Neural progenitor cell (in vitro differentiated cells): ENCODE data around the gene DTNB. TPM values are rescaled to one million over a fixed set of nuclear protein-coding genes. Genes with fewer than 3 reads are reported as not detected.
A peak's percentile ranks its signal among the peaks of the same experiment; 100 is the strongest.

Experiments
- DNase-seq: peaks from one replicate; pipeline ENCODE4 v3.0.0-alpha.2; 2016; ENCODE audit warnings: low spot score
- H2AFZ ChIP-seq: fragments of 200-600 bp; sonication (generic); replicated peaks from 2 replicates; pipeline ENCODE4 v1.6.1; 2016; ENCODE audit warnings: antibody characterized with exemption
- H3F3A ChIP-seq: fragments of 200-600 bp; sonication (generic); 2 replicates; pipeline ENCODE4 v1.6.1; 2016; ENCODE audit warnings: antibody characterized with exemption, low read depth
- H3K27ac ChIP-seq: fragments of 200-600 bp; sonication (generic); 2 replicates; pipeline ENCODE4 v1.5.1; 2016; ENCODE audit warnings: mild to moderate bottlenecking
- H3K27me3 ChIP-seq: fragments of 200-600 bp; sonication (generic); 2 replicates; pipeline ENCODE4 v1.6.1; 2016; ENCODE audit warnings: mild to moderate bottlenecking, moderate library complexity
- H3K36me3 ChIP-seq: fragments of 200-600 bp; sonication (generic); 2 replicates; pipeline ENCODE4 v1.5.1; 2016
- H3K4me1 ChIP-seq: fragments of 200-600 bp; sonication (generic); 2 replicates; pipeline ENCODE4 v1.6.1; 2016; ENCODE audit warnings: mixed run types
- H3K4me2 ChIP-seq: fragments of 200-600 bp; sonication (generic); 2 replicates; pipeline ENCODE4 v1.6.1; 2016
- H3K4me3 ChIP-seq: fragments of 200-600 bp; sonication (generic); 2 replicates; pipeline ENCODE4 v1.5.1; 2016
- H3K79me2 ChIP-seq: fragments of 200-600 bp; sonication (generic); 2 replicates; pipeline ENCODE4 v1.6.1; 2016; ENCODE audit warnings: low read depth
- H3K9ac ChIP-seq: fragments of 200-600 bp; sonication (generic); 2 replicates; pipeline ENCODE4 v1.6.1; 2016
- H3K9me3 ChIP-seq: fragments of 200-600 bp; sonication (generic); 2 replicates; pipeline ENCODE4 v1.5.1; 2016; ENCODE audit warnings: low read depth
- H4K20me1 ChIP-seq: fragments of 200-600 bp; sonication (generic); 2 replicates; pipeline ENCODE4 v1.6.1; 2016; ENCODE audit warnings: low read depth
- H3K27ac Mint-ChIP-seq: 3 replicates; pipeline ENCODE4 v1.8.0; 2021; ENCODE audit warnings: mixed read lengths
- H3K27me3 Mint-ChIP-seq: 2 replicates; pipeline ENCODE4 v1.8.0; 2022; ENCODE audit warnings: low read depth, mild to moderate bottlenecking, inconsistent platforms, moderate library complexity, mixed read lengths; ENCODE audit not compliant: insufficient read depth
- H3K36me3 Mint-ChIP-seq: 3 replicates; pipeline ENCODE4 v1.8.0; 2021; ENCODE audit warnings: mixed read lengths
- H3K4me1 Mint-ChIP-seq: 3 replicates; pipeline ENCODE4 v1.8.0; 2021; ENCODE audit warnings: mixed read lengths
- H3K4me3 Mint-ChIP-seq: 3 replicates; pipeline ENCODE4 v1.8.0; 2021; ENCODE audit warnings: mild to moderate bottlenecking, moderate library complexity, mixed read lengths
- H3K9me3 Mint-ChIP-seq: 3 replicates; pipeline ENCODE4 v1.8.0; 2020; ENCODE audit warnings: mixed read lengths
- CTCF ChIP-seq: fragments of 200-600 bp; sonication (generic); IDR thresholded peaks from 2 replicates; pipeline ENCODE4 v1.5.1; 2017; ENCODE audit warnings: antibody characterized with exemption, mild to moderate bottlenecking
- EZH2 ChIP-seq: fragments of 200-600 bp; sonication (generic); IDR thresholded peaks from 2 replicates; pipeline ENCODE4 v1.6.1; 2017; ENCODE audit warnings: antibody characterized with exemption, mild to moderate bottlenecking, moderate library complexity
- EZH2phosphoT487 ChIP-seq: fragments of 200-600 bp; sonication (generic); IDR thresholded peaks from 2 replicates; pipeline ENCODE4 v1.6.1; 2017; ENCODE audit warnings: antibody characterized with exemption
- total RNA-seq: library from RNA; depleted of rRNA; stranded (reverse); fragments of >200 nt; gene quantifications from 2 replicates; pipeline ENCODE4 v1.2.3, GENCODE V29; 2015; ENCODE audit warnings: low replicate concordance

DTNB gene
- total RNA-seq, 1 donor from 2014 or later, result 27.1 TPM

GRCh38 chr2:25576596-25576995 lies 96.8 kb downstream of the DTNB start:
- no peak for DNase-seq
- Histone ChIP-seq H2AFZ (no peak overlapping the region), H3F3A (no peaks in the 10 kb centered on the region), H3K79me2 (no peaks in the 10 kb centered on the region), H3K27ac (no peak overlapping the region), H3K4me3 (no peak overlapping the region), H3K9ac (no peak overlapping the region), H3K9me3 (no peaks in the 10 kb centered on the region), H3K27me3 (no peaks in the 10 kb centered on the region), H3K4me1 (no peaks in the 10 kb centered on the region), H3K36me3 (peaks cover 8% of the 10 kb centered on the region), H4K20me1 (no peaks in the 10 kb centered on the region), H3K4me2 (no peak overlapping the region)
- Mint-ChIP-seq H3K4me3 (peak overlapping the region; percentile 10), H3K4me1 (no peaks in the 10 kb centered on the region), H3K27ac (no peak overlapping the region), H3K27me3 (no peaks in the 10 kb centered on the region), H3K36me3 (peaks cover 6% of the 10 kb centered on the region), H3K9me3 (no peaks in the 10 kb centered on the region)
- TF ChIP-seq EZH2phosphoT487, result no peak
- no peak for TF ChIP-seq CTCF
- TF ChIP-seq EZH2, result no peak

GRCh38 chr2:25572638-25573037 lies 100.7 kb downstream of the DTNB start:
- peaks cover 3% of the 10 kb centered on the region for H3K27me3 Mint-ChIP-seq
- Histone ChIP-seq H3K27ac (no peak overlapping the region), H3K9ac (no peak overlapping the region), H3K79me2 (no peaks in the 10 kb centered on the region), H3F3A (no peaks in the 10 kb centered on the region), H2AFZ (no peak overlapping the region), H3K36me3 (no peaks in the 10 kb centered on the region), H3K4me3 (no peak overlapping the region), H3K9me3 (no peaks in the 10 kb centered on the region), H4K20me1 (no peaks in the 10 kb centered on the region), H3K4me2 (no peak overlapping the region), H3K4me1 (no peaks in the 10 kb centered on the region), H3K27me3 (no peaks in the 10 kb centered on the region)
- H3K36me3 Mint-ChIP-seq, result peaks cover 14% of the 10 kb centered on the region
- no peak overlapping the region for H3K27ac Mint-ChIP-seq
- no peaks in the 10 kb centered on the region for H3K9me3 Mint-ChIP-seq
- TF ChIP-seq EZH2 (no peak), EZH2phosphoT487 (no peak), CTCF (no peak)
- DNase-seq, result no peak
- H3K4me3 Mint-ChIP-seq, result no peak overlapping the region
- H3K4me1 Mint-ChIP-seq, result no peaks in the 10 kb centered on the region

- H3K9me3 Mint-ChIP-seq, result no peaks in the 10 kb centered on the region
- no peaks in the 10 kb centered on the region for H3K27me3 ChIP-seq
- no peaks in the 10 kb centered on the region for H4K20me1 ChIP-seq
- no peak overlapping the region for H3K4me2 ChIP-seq
- no peak overlapping the region for H3K4me3 ChIP-seq
- H3K27me3 Mint-ChIP-seq, result peaks cover 3% of the 10 kb centered on the region
- H3K9me3 ChIP-seq, result no peaks in the 10 kb centered on the region
- no peak overlapping the region for H3K27ac Mint-ChIP-seq
- peaks cover 11% of the 10 kb centered on the region for H3K4me1 ChIP-seq
- H3K4me3 Mint-ChIP-seq, result no peak overlapping the region
- H3K27ac ChIP-seq, result no peak overlapping the region
- H2AFZ ChIP-seq, result no peak overlapping the region
- H3K79me2 ChIP-seq, result no peaks in the 10 kb centered on the region
- no peaks in the 10 kb centered on the region for H3K36me3 ChIP-seq
- H3K4me1 Mint-ChIP-seq, result peaks cover 4% of the 10 kb centered on the region
- no peaks in the 10 kb centered on the region for H3F3A ChIP-seq
- H3K9ac ChIP-seq, result no peak overlapping the region
- peaks cover 7% of the 10 kb centered on the region for H3K36me3 Mint-ChIP-seq
- DNase-seq, result no peak
- TF ChIP-seq EZH2phosphoT487, result no peak
- TF ChIP-seq CTCF, result no peak
- TF ChIP-seq EZH2, result no peak
Measured at GRCh38 chr2:25570161-25570845, 103.1 kb downstream of the DTNB start.
